Measurements from ENCODE around the gene PDXK. TPM values are rescaled to one million over a fixed set of nuclear protein-coding genes. Genes with fewer than 3 reads are reported as not detected.

Gene PDXK
- total and polyA plus RNA-seq, 2 of the 13 experiments (the other 11 are each of a cell fraction or from before 2014, with no cell fraction given), result 114 to 184 TPM

DNA sequence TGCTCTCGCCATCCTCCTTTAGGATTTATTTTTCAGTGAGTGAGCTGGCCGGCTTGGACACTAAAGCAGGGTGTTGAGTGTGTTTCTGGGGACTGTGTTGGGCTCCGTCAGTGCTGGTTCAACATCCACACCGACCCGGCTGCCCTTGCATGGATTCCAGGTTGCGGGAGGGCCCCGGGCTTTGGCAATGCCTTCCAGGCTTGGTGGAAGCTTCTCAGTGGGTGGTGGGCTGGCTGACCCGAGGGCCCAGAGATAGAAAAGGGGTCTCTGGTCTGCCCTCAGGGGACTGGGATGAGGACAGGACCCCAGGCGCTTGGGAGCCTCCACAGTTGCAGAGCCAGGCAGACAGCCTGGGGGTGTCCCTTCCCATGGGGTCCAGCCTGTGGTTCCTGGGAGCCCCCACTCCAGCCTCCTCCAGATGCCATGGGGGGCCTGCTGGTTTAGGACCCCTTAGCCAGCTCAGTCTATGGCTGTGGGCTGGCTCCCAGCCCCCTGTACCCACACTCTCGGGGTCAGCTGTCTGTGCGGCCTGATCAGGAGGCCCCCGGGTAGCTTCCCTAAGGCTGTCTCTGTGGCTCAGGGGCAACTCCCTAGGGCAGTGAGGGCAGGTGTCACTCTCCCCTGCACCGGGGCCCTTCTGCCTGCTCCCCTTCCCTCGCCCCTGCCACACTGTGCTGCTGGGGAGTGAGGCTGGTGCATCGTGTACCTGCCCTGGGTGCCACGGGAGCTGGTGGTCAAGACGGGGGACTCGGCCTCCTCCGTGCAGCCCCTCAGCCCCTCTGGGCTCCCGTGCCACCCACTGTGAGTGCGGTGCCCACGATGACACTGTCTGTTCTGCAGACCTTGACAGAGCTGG lies 16.5 kb downstream of the PDXK start:
- 89% methylated on average over 11 of the region's 22 CpGs for WGBS (ENCODE audit: low lambda C conversion rate)

DNA sequence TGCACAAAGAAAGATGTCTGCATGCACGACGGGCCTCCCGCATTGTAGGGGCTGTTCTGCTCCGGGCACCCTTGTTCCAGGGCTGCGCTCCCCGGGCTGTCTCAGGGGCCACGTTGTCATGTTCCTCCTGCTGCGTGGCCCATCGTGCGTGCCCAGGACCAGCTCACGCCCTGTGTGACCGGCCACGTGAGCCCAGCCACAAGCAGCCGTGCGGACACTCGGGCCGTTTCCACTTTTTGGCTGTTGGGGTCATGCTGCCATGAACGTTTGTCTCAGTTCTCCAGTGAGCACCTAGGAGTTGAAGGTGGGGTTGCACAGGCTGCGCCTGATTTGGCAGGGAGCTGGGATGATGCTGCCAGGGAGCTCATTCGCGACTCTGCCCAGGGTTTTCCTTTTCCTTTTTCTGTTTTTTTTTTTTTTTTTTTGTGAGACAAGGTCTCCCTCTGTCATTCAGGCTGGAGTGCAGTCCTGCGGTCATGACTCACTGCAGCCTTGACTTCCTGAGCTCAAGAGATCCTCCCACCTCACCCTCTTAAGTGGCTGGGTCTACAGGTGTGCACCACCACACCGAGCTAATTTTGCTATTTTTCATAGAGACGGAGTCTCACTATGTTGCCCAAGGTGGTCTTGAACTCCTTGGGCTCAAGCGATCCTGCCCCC lies 17.4 kb downstream of the PDXK start:
- ATAC-seq, result no peak
- Histone ChIP-seq H2AFZ (ENCODE audit: low read length) (no peak overlapping the region), H3K27ac (ENCODE audit: extremely low read length, insufficient read depth, low read length) (peak overlapping the region; percentile 53), H3K36me3 (replicated peaks in 1 of 2; ENCODE audit: control insufficient read depth in 1 of 2, insufficient read depth in 2 of 2, low read length in 2 of 2) (peaks cover 17 to 28% of the 10 kb centered on the region in 2 experiments; a peak in 3 of 5 replicates), H4K20me1 (ENCODE audit: insufficient read depth, low read length) (peaks cover 2% of the 10 kb centered on the region; the same call in 1 of the 2 replicates), H3K4me3 (replicated peaks in 1 of 3; ENCODE audit: insufficient read depth in 1 of 3, low read depth in 2 of 3, low read length in 3 of 3) (no peak overlapping the region), H3K9me3 (ENCODE audit: low read length) (no peaks in the 10 kb centered on the region), H3K4me2 (ENCODE audit: low read depth, low read length) (no peak overlapping the region), H3K9ac (ENCODE audit: insufficient read depth, low read depth, low read length) (no peak overlapping the region), H3K4me1 (ENCODE audit: insufficient read depth, low read length) (peaks cover 68% of the 10 kb centered on the region), H3K79me2 (ENCODE audit: insufficient read depth, low read length) (peaks cover 55% of the 10 kb centered on the region), H3K27me3 (ENCODE audit: control insufficient read depth in 1 of 2, insufficient read depth in 2 of 2, low read length in 2 of 2) (no peaks in the 10 kb centered on the region)
- CTCF ChIA-PET (ENCODE audit: low intra/inter-chr PET ratio, low total read pairs), result no interaction called here
- FAIRE-seq, result no peak
- no peak for DNase-seq (ENCODE audit: low spot score)
- intact Hi-C loops (cut with micrococcal nuclease; ENCODE audit: unreplicated experiment), result no loop called here
- BruUV-seq (replicated peaks), result no TSS peak
- peak; percentile 93 for TF ChIP-seq ZNF460 (CRISPR knock-in tag; IDR thresholded peaks at IDR 0.05; ENCODE audit: borderline replicate concordance)
- TF ChIP-seq ZMYM3 (CRISPR knock-in tag; IDR thresholded peaks at IDR 0.05), result 0 out of 2 replicates have a peak, but pooled peaks have one; percentile 16
- TF ChIP-seq ZNF282 (IDR thresholded peaks at IDR 0.05; ENCODE audit: partially characterized antibody), result no peak
- peak; percentile 35; the same call in 1 of the 2 replicates for TF ChIP-seq FOSL2 (CRISPR knock-in tag; IDR thresholded peaks at IDR 0.05)
- TF ChIP-seq ZNF501 (CRISPR knock-in tag; IDR thresholded peaks at IDR 0.05), result 0 out of 2 replicates have a peak, but pooled peaks have one; percentile 20
- no peak for TF ChIP-seq SMARCE1 (IDR thresholded peaks at IDR 0.05; ENCODE audit: borderline replicate concordance)
- WGBS (ENCODE audit: low lambda C conversion rate), result 94% methylated on average over 25 of the region's 25 CpGs
- in situ Hi-C loops (cut with HindIII; ENCODE audit: extremely low pct_ligation_motif_present, low pct_unique_long_range_greater_than_20kb), result no loop called here
- POLR2A ChIA-PET, result interaction anchor here (0.7 to 3.5 kb wide), 3 partner anchors 8 to 544 kb away, joined by 3 to 27 read pairs (median 5); partner anchors contain the start of gene PDXK

More for the DNA sequence above, 16.5 kb downstream of the PDXK start:
- POLR2A ChIA-PET, result interaction anchor here (0.7 to 1.0 kb wide), 2 partner anchors 16 to 543 kb away, joined by 3 to 5 read pairs; partner anchors contain the start of gene PDXK
- CTCF ChIA-PET (ENCODE audit: low intra/inter-chr PET ratio, low total read pairs), result no interaction called here
- intact Hi-C loops (cut with micrococcal nuclease; ENCODE audit: unreplicated experiment), result no loop called here
- H3K4me2 ChIP-seq (ENCODE audit: low read depth, low read length), result no peak overlapping the region
- H3K9me3 ChIP-seq (ENCODE audit: low read length), result no peaks in the 10 kb centered on the region
- H3K79me2 ChIP-seq (ENCODE audit: insufficient read depth, low read length), result peaks cover 63% of the 10 kb centered on the region
- H4K20me1 ChIP-seq (ENCODE audit: insufficient read depth, low read length), result no peaks in the 10 kb centered on the region; the same call in 1 of the 2 replicates
- FAIRE-seq, result no peak
- no peak for DNase-seq (ENCODE audit: low spot score)
- no peak overlapping the region for H3K9ac ChIP-seq (ENCODE audit: insufficient read depth, low read depth, low read length)
- no peaks in the 10 kb centered on the region for H3K27me3 ChIP-seq (ENCODE audit: control insufficient read depth in 1 of 2, insufficient read depth in 2 of 2, low read length in 2 of 2)
- TF ChIP-seq RBFOX2 (IDR thresholded peaks at IDR 0.05; ENCODE audit: low read depth, low read length), result 0 out of 2 replicates have a peak, but pooled peaks have one; percentile 45
- TF ChIP-seq DNMT3B (CRISPR knock-in tag; conservative IDR thresholded peaks at IDR 0.05), result no peak
- in situ Hi-C loops (cut with HindIII; ENCODE audit: extremely low pct_ligation_motif_present, low pct_unique_long_range_greater_than_20kb), result no loop called here
- no peak overlapping the region for H3K27ac ChIP-seq (ENCODE audit: extremely low read length, insufficient read depth, low read length)
- no peak overlapping the region for H2AFZ ChIP-seq (ENCODE audit: low read length)
- no peak overlapping the region for H3K4me3 ChIP-seq (replicated peaks in 1 of 3; ENCODE audit: insufficient read depth in 1 of 3, low read depth in 2 of 3, low read length in 3 of 3)
- peaks cover 17 to 28% of the 10 kb centered on the region in 2 experiments; a peak in 3 of 5 replicates for H3K36me3 ChIP-seq (replicated peaks in 1 of 2; ENCODE audit: control insufficient read depth in 1 of 2, insufficient read depth in 2 of 2, low read length in 2 of 2)
- peaks cover 76% of the 10 kb centered on the region for H3K4me1 ChIP-seq (ENCODE audit: insufficient read depth, low read length)
- ATAC-seq, result no peak
- BruUV-seq (replicated peaks), result no TSS peak

Measured in HepG2 (cell line).